Cardiac septum (tissue), 1 donor: ENCODE data around the gene SPSB3. TPM values are rescaled to one million over a fixed set of nuclear protein-coding genes. Genes with fewer than 3 reads are reported as not detected.
"Not testable (repeated sequence)": the region's sequence is repeated elsewhere in the genome, so short reads cannot be mapped to it uniquely, and the experiment has no call there.

Source experiments
- DNase-seq: peaks from one replicate; pipeline ENCODE4 v3.0.0-alpha.2; 2020; ENCODE audit warnings: low spot score
- intact Hi-C: fragments of 100-400 bp; cut with DNase I; formaldehyde crosslinking; loops from one replicate; pipeline ENCODE4 v1.14.0; 2022
- total RNA-seq: library from RNA; stranded (reverse); fragmentation: NEBNext Ultra II Directional; extraction: Animal tissue kit (Norgen Biotek cat#: 25700); gene quantifications from one replicate; pipeline ENCODE4 v1.2.1, GENCODE V29; 2021
- donor health status: DM: no; HTN: no; CAD: no.

Gene SPSB3
- total RNA-seq, 1 donor from 2014 or later, result 24.2 TPM

- intact Hi-C loops, result no loop called here
- DNase-seq, result no peak
Measured at GRCh38 chr16:1818204-1818872, 36.0 kb upstream of the SPSB3 start.

DNA sequence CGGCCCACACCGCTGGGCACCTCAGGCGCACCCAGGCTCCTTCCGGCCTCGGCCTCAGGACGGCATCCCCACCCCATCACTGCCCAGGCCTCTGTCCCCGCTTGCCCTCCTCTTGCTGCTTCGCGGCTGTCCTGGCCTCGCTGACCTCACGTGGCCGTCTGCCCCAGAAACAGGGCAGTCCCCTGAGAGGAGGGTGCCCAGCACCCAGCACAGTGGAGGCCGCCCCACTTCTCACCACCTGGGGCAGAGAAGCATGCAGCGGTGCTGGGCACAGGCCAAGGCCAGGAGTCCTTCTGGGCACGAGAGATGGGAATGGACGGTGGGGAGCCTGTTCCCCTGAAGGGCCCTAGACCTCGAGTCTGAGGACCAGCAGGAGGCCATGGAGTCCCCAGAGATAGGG lies 35.3 kb upstream of the SPSB3 start:
- intact Hi-C loops, result no loop called here
- DNase-seq, result no peak

- intact Hi-C loops, result no loop called here
- DNase-seq, result no peak
Measured at GRCh38 chr16:1817276-1817589, 34.9 kb upstream of the SPSB3 start.

DNA sequence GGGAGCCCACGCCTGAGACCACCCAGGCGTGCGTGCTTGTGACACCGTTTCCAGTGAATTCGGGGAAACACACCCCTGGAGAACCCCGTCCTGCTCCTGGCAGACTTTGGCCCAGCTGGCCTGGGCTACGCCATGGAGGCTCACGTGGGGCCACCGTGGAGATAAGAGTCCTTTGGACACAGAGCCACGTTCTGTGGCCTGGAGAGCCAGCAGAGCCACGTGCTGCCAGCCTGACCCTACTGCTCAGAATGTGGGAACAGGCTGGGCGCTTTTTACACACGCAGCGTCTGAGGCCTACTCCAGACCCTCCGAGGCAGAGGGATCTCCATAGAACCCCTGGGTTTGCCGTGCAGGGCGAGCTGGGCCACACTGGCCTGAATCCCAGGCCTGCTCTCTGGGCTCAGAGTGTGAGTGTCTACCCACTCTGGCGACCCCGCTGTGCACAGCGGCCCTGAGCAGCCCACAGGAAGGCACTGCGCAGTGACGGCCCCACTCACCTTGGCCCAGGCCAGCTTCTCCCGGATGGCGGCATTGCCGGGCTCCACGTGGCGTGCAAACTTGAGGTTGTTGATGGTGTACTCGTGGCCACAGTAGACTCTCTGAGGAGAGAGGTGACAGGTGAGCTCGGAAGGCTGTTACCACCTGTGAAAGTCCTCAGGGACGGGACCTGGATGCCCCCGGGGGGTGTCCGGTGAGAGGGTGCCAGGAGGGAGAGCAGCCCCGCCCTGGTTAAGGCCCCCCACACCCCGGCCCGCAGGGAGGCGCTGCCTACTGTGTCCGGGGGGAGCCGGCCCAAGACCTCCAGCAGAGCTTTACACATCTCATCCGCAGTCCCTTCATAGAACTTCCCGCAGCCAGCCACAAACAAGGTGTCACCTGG lies 34.3 kb upstream of the SPSB3 start:
- DNase-seq, result no peak
- intact Hi-C loops, result no loop called here

DNA sequence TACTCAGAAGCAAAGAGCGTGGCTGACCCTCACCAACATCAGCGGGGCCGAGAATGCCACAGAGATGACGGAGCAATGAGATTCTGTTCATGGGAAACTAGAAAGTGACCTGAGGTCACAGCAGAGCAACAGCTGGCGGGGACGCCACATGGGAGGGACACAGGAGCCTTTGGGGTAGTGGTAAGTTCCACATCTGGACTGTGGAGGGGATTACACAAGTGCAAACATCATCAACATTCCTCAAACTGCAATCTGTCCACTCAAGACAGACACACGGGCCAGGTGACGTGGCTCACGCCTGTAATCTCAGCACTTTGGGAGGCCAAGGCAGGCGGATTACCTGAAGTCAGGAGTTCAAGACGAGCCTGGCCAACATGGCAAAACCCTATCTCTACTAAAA lies 33.1 kb upstream of the SPSB3 start:
- no peak for DNase-seq
- intact Hi-C loops, result no loop called here

DNA sequence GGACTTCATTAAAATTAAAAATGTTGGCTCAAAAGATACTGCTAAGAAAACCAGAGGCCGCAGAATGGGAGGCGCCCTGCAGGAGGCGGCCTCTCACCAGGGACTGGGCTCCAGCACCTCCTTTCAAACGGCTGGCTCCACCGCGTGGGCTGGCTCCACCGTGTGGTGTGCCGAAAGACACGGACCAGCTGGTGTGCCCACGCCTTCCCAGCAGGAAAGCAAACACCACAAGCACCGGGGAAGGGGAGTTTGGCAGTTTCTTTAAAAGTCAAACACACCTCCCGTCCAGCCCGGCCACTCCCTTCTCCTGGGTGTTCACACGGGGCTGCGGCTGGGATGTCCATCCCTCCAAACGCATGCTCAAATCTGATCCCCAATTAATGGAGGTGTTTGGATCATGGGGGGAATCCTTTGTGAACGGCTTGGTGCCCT lies 30.4 kb upstream of the SPSB3 start:
- intact Hi-C loops, result no loop called here
- no peak for DNase-seq

DNA sequence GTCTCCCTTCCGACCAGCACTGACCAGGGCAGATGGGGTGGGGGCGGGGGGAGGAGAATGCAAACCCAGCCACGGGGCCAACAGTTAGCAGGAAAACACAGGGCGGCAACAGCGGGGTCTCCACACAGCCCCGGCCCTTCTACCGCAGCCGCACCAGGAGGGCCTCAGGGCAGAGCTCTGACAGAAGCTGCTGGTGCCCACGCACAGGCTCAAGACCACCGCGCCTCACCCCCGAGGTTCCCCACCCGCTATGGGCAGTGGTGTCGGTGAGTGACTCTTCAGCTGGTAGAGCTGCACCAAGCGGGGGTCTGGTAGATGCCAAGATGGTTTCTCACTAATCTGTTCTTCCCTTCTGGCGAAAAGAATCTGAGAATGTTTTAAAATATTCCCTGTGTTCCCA lies 28.2 kb upstream of the SPSB3 start:
- intact Hi-C loops, result no loop called here
- no peak for DNase-seq

GRCh38 chr16:1810106-1810505 lies 27.7 kb upstream of the SPSB3 start:
- DNase-seq, result no peak
- intact Hi-C loops, result no loop called here

GRCh38 chr16:1809281-1809801 lies 27.0 kb upstream of the SPSB3 start:
- DNase-seq, result no peak
- intact Hi-C loops, result no loop called here

GRCh38 chr16:1808691-1809090 lies 26.3 kb upstream of the SPSB3 start:
- no peak for DNase-seq
- intact Hi-C loops, result no loop called here

DNA sequence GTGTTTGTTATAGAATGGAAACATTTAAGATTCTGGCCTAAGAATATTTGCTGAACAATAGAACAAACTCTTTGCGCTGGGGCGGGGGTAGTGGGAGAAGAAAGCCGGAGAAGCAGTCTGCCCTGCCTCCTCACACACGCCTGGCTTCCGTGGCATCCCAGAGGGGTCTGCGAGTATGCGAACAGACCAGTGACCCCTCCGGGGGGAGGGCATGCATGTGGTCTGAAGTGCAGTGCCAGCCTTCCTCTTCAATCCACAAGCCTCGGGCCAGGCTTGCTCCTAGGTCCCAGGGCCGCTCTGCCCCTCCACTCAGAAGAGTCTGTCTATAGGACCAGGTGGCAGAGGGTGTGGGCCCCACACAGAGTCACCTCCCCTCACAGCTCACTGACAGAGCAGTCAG lies 25.3 kb upstream of the SPSB3 start:
- DNase-seq, result no peak
- intact Hi-C loops, result no loop called here

GRCh38 chr16:1800701-1801100 lies 18.3 kb upstream of the SPSB3 start:
- intact Hi-C loops, result no loop called here
- DNase-seq, result no peak

DNA sequence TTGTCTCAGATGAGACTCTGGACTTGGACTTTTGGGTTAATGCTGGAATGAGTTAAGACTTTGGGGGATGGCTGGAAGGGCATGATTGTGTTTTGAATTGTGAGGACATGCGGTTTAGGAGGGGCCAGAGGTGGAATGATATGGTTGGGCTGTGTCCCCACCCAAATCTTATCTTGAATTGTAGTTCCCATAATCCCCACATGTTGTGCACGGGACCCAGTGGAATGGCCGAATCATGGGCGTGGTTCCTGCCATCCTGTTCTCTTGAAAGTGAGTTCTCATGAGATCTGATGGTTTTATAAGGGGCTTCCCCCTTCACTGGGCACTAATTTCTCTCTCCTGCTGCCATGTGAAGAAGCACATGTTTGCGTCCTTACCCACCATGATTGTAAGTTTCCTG lies 16.9 kb upstream of the SPSB3 start:
- intact Hi-C loops, DNase-seq: not testable (repeated sequence)

GRCh38 chr16:1794908-1795666 lies 12.7 kb upstream of the SPSB3 start:
- intact Hi-C loops, result no loop called here
- no peak for DNase-seq

- intact Hi-C loops, result no loop called here
- DNase-seq, result no peak
Measured at GRCh38 chr16:1794221-1794871, 12.0 kb upstream of the SPSB3 start.

GRCh38 chr16:1793578-1794220 lies 11.3 kb upstream of the SPSB3 start, which contains the start of gene IGFALS:
IGFALS (minus strand) TSS chr16:1793705; CDS start chr16:1793652, 53 bp downstream.
- no peak for DNase-seq
- intact Hi-C loops, result no loop called here

- DNase-seq, result no peak
- intact Hi-C loops, result no loop called here
Measured at GRCh38 chr16:1792836-1793577, 10.6 kb upstream of the SPSB3 start.

DNA sequence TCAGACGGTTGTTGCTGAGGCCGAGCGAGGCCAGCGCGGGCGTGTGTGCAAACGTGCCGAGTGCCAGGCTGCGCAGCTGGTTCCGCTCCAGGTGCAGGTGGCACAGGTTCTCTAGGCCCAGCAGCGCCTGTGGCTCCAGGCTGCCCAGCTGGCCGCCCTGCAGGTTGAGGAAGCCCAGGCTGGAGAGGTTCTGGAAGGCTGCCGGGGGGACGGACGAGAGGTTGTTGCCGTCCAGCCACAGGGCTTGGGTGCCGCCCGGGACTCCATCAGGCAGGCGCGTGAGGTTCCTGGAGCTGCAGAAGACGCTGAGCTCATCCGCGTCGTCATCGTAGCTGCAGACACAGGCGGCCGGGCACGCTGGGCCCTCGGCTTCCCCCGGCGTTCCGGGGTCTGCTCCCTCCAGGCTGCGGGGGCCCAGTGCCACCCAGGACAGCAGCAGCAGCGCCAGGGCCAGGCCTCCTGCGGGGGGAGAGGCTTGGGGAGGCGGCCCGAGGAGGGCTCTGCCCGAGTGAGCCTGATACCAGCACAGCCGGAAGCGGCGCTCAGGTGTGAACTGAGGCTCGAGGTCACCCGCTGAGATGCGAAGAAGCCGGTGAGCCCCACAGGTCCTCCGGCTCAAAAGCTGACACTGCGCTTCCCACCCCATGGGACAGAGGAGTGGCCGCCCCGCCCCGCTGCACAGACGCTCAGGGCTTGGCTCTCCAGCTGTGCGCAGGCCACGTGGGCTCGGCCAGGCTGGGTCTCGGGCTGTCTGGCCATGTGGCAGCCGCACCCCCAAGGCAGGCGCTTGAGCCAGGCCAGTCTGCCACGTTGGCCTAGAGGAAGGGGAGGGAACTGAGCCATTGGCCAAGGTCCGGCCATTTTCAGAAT lies 9.8 kb upstream of the SPSB3 start:
- no peak for DNase-seq
- intact Hi-C loops, result no loop called here
